WTC11 (cell line): ENCODE results near the gene EHBP1. TPM values are rescaled to one million over a fixed set of nuclear protein-coding genes. Genes with fewer than 3 reads are reported as not detected.
"Not testable (repeated sequence)": the region's sequence is repeated elsewhere in the genome, so short reads cannot be mapped to it uniquely, and the experiment has no call there.

Source experiments
- ATAC-seq: fragments of 200-7000 bp; cut with Tn5 transposase; 2 replicates; pipeline ENCODE4 v1.10.0; 2021; ENCODE audit warnings: mild to moderate bottlenecking, moderate library complexity
- CTCF ChIA-PET: fragments of 300-600 bp; sonication (Branson Sonifier 250); formaldehyde crosslinking; loops from one replicate; lab custom pipeline; 2021; ENCODE audit warnings: antibody characterized with exemption; lab: Charles Lee
- POLR2A ChIA-PET: fragments of 350-600 bp; sonication (Branson Sonifier 250); formaldehyde crosslinking; loops from one replicate; lab custom pipeline; 2021; ENCODE audit warnings: antibody characterized with exemption; lab: Charles Lee
- DNase-seq: peaks from one replicate; pipeline ENCODE4 v3.0.0; 2021; ENCODE audit warnings: low spot score
- H3K27ac Mint-ChIP-seq: 2 replicates; pipeline ENCODE4 v1.8.0; 2021; ENCODE audit warnings: mixed read lengths
- H3K27me3 Mint-ChIP-seq: 2 replicates; pipeline ENCODE4 v1.8.0; 2021; ENCODE audit warnings: low read depth, mild to moderate bottlenecking, moderate library complexity, mixed read lengths
- H3K36me3 Mint-ChIP-seq: 2 replicates; pipeline ENCODE4 v1.8.0; 2021; ENCODE audit warnings: mixed read lengths
- H3K4me1 Mint-ChIP-seq: 2 replicates; pipeline ENCODE4 v1.8.0; 2022; ENCODE audit warnings: mixed read lengths
- H3K4me3 Mint-ChIP-seq: 2 replicates; pipeline ENCODE4 v1.8.0; 2021; ENCODE audit warnings: mild to moderate bottlenecking, moderate library complexity, mixed read lengths
- H3K9me3 Mint-ChIP-seq: 2 replicates; pipeline ENCODE4 v1.8.0; 2021; ENCODE audit warnings: mixed read lengths
- GRHL2 ChIP-seq: fragments of 250-450 bp; sonication (Bioruptor Pico); IDR thresholded peaks from 2 replicates; pipeline ENCODE4 v1.8.0; 2022; ENCODE audit warnings: mild to moderate bottlenecking, moderate library complexity; ENCODE audit not compliant: insufficient replicate concordance, severe bottlenecking
- GTF2I ChIP-seq: fragments of 250-450 bp; sonication (Bioruptor Pico); conservative IDR thresholded peaks from 2 replicates; pipeline ENCODE4 v1.4.0; 2021; ENCODE audit warnings: mild to moderate bottlenecking
- MXD4 ChIP-seq: fragments of 250-450 bp; sonication (Bioruptor Pico); IDR thresholded peaks from 2 replicates; pipeline ENCODE4 v1.8.0; 2021; ENCODE audit warnings: mild to moderate bottlenecking, moderate library complexity, borderline replicate concordance
- NFE2L1 ChIP-seq: sonication (generic); formaldehyde crosslinking; IDR thresholded peaks from 2 replicates; pipeline ENCODE4 v1.8.1; 2023; ENCODE audit warnings: missing genetic modification reagents
- NFYB ChIP-seq: sonication (generic); formaldehyde crosslinking; conservative IDR thresholded peaks from 2 replicates; pipeline ENCODE4 v1.8.0; 2022; ENCODE audit warnings: low read depth, missing genetic modification reagents
- NR2C2 ChIP-seq: sonication (generic); formaldehyde crosslinking; IDR thresholded peaks from 2 replicates; pipeline ENCODE4 v1.8.0; 2022; ENCODE audit warnings: mild to moderate bottlenecking, missing genetic modification reagents
- SMAD4 ChIP-seq: sonication (generic); formaldehyde crosslinking; IDR thresholded peaks from 2 replicates; pipeline ENCODE4 v1.8.0; 2022; ENCODE audit warnings: mild to moderate bottlenecking, missing genetic modification reagents
- SOX15 ChIP-seq: fragments of 250-450 bp; sonication (Bioruptor Pico); IDR thresholded peaks from 2 replicates; pipeline ENCODE4 v1.9.0; 2021; ENCODE audit warnings: mild to moderate bottlenecking
- ZNF219 ChIP-seq: sonication (generic); formaldehyde crosslinking; IDR thresholded peaks from 2 replicates; pipeline ENCODE4 v1.8.0; 2023; ENCODE audit warnings: missing genetic modification reagents, mild to moderate bottlenecking, borderline replicate concordance
- ZNF416 ChIP-seq: fragments of 250-450 bp; sonication (Bioruptor Pico); IDR thresholded peaks from 2 replicates; pipeline ENCODE4 v1.9.0; 2021; ENCODE audit warnings: mild to moderate bottlenecking, inconsistent platforms
- total RNA-seq: library from RNA; stranded (reverse); gene quantifications from 3 replicates; pipeline ENCODE4 v1.2.3, GENCODE V29; 2021
- TF ChIP-seq, protein P1 (sequence below): sonication (generic); formaldehyde crosslinking; IDR thresholded peaks from 2 replicates; pipeline ENCODE4 v1.8.0; 2022; ENCODE audit warnings: missing genetic modification reagents
- TF ChIP-seq, protein P2 (sequence below): fragments of 200-600 bp; IDR thresholded peaks from 2 replicates; pipeline ENCODE4 v1.8.0; 2022; ENCODE audit warnings: antibody characterized with exemption
- TF ChIP-seq, protein P3 (sequence below): sonication (generic); formaldehyde crosslinking; IDR thresholded peaks from 2 replicates; pipeline ENCODE4 v1.8.1; 2022; ENCODE audit warnings: mild to moderate bottlenecking, missing genetic modification reagents, moderate library complexity, borderline replicate concordance

Gene EHBP1
- total RNA-seq, 1 experiment from 2014 or later = 36.4 TPM

DNA sequence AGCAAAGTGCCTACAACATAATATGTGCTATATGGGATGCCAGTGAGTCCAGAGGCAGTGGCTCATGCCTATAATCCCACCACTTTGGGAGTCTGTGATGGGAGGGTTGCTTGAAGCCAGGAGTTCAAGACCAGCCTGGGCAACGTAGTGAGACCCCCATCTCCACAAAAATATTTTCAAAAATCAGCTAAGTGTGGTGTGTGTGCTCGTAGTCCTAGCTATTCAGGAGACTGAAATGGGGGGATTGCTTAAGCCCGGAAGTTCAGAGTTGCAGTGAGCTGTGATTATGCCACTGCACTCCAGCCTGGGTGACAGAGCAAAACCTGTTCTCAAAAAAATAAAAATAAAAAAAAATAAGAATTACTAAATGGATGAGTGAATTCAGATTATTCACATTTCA, 368.5 kb downstream of the EHBP1 start:
- CTCF ChIA-PET = no interaction called here
- H3K4me1 Mint-ChIP-seq = no peaks in the 10 kb centered on the region
- ATAC-seq = no peak
- no peak overlapping the region for H3K4me3 Mint-ChIP-seq
- H3K27ac Mint-ChIP-seq = no peak overlapping the region
- no peak for TF ChIP-seq SMAD4 (CRISPR knock-in tag)
- no peak for TF ChIP-seq NFYB (CRISPR knock-in tag)
- TF ChIP-seq, protein P1, sequence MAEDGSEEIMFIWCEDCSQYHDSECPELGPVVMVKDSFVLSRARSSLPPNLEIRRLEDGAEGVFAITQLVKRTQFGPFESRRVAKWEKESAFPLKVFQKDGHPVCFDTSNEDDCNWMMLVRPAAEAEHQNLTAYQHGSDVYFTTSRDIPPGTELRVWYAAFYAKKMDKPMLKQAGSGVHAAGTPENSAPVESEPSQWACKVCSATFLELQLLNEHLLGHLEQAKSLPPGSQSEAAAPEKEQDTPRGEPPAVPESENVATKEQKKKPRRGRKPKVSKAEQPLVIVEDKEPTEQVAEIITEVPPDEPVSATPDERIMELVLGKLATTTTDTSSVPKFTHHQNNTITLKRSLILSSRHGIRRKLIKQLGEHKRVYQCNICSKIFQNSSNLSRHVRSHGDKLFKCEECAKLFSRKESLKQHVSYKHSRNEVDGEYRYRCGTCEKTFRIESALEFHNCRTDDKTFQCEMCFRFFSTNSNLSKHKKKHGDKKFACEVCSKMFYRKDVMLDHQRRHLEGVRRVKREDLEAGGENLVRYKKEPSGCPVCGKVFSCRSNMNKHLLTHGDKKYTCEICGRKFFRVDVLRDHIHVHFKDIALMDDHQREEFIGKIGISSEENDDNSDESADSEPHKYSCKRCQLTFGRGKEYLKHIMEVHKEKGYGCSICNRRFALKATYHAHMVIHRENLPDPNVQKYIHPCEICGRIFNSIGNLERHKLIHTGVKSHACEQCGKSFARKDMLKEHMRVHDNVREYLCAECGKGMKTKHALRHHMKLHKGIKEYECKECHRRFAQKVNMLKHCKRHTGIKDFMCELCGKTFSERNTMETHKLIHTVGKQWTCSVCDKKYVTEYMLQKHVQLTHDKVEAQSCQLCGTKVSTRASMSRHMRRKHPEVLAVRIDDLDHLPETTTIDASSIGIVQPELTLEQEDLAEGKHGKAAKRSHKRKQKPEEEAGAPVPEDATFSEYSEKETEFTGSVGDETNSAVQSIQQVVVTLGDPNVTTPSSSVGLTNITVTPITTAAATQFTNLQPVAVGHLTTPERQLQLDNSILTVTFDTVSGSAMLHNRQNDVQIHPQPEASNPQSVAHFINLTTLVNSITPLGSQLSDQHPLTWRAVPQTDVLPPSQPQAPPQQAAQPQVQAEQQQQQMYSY (CRISPR knock-in tag) = no peak
- TF ChIP-seq SOX15 (CRISPR knock-in tag) = no peak
- TF ChIP-seq ZNF219 (CRISPR knock-in tag) = no peak
- no peak for TF ChIP-seq ZNF416 (CRISPR knock-in tag)
- no peak for TF ChIP-seq GTF2I
- no peaks in the 10 kb centered on the region for H3K36me3 Mint-ChIP-seq
- peaks cover 8% of the 10 kb centered on the region for H3K27me3 Mint-ChIP-seq
- DNase-seq = no peak
- H3K9me3 Mint-ChIP-seq = peaks cover 4% of the 10 kb centered on the region
- POLR2A ChIA-PET = no interaction called here

DNA sequence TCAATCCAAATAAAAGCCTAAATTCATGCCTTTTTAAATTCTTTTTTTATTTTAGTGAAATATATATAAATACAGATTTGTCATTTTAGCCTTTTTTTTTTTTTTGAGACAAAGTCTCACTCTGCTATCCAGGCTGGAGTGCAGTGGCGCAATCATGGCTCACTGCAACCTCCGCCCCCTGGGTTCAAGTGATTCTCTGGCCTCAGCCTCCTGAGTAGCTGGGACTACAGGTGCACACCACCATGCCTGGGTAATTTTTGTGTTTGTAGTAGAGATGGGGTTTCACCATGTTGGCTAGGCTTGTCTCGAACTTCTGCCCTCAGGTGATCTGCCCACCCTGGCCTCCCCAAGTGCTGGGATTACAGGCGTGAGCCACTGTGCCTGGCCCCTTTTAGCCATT, 368.9 kb downstream of the EHBP1 start:
- H3K9me3 Mint-ChIP-seq, DNase-seq, H3K36me3 Mint-ChIP-seq, ATAC-seq, CTCF ChIA-PET, H3K27ac Mint-ChIP-seq, H3K27me3 Mint-ChIP-seq, POLR2A ChIA-PET, H3K4me3 Mint-ChIP-seq, H3K4me1 Mint-ChIP-seq: not testable (repeated sequence)

DNA sequence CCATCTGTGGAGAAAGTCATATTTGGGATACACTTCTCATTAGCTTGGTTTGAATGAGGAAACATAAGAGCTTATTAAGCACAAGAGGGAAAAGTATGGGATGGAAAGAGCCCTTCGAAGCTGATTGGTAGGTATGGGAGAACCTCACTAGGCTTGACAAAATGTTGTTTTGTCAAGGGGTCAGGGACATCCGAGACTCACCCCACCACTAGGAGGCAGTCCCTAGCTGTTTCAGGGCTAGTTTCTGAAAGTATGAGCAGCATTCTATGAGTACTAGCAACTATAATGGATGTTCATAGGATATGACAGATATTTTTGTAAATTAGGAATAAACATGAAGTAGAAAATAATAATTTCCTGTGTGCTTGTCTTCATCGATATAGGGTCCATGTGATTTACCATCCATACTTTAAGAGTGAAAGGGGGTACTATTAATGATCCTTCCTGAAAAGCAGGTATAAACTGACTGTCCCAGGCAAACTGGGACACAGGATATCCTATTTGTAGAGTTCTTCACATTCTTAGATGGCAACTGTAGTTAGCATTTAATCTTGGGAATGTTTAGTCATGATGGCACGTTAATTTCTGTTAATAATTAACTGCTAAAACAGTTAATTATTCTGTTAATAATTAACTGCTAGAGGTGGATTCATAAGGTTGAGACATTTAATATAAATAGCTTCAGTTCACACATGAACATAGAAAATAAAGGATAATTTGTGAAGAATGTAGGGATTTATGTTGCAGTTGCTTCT, 373.5 kb downstream of the EHBP1 start:
- Mint-ChIP-seq H3K9me3 (no peaks in the 10 kb centered on the region), H3K4me3 (no peak overlapping the region), H3K27ac (no peak overlapping the region), H3K4me1 (peaks cover 4% of the 10 kb centered on the region)
- ATAC-seq = peak; percentile 92
- ChIA-PET POLR2A (no interaction called here), CTCF (interaction anchor here (0.5 to 2.1 kb wide), 13 partner anchors 8 to 730 kb away, joined by 3 to 8 read pairs (median 4); no protein-coding TSS in a partner anchor)
- no peak for TF ChIP-seq MXD4 (CRISPR knock-in tag)
- TF ChIP-seq, protein P2, sequence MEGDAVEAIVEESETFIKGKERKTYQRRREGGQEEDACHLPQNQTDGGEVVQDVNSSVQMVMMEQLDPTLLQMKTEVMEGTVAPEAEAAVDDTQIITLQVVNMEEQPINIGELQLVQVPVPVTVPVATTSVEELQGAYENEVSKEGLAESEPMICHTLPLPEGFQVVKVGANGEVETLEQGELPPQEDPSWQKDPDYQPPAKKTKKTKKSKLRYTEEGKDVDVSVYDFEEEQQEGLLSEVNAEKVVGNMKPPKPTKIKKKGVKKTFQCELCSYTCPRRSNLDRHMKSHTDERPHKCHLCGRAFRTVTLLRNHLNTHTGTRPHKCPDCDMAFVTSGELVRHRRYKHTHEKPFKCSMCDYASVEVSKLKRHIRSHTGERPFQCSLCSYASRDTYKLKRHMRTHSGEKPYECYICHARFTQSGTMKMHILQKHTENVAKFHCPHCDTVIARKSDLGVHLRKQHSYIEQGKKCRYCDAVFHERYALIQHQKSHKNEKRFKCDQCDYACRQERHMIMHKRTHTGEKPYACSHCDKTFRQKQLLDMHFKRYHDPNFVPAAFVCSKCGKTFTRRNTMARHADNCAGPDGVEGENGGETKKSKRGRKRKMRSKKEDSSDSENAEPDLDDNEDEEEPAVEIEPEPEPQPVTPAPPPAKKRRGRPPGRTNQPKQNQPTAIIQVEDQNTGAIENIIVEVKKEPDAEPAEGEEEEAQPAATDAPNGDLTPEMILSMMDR = peak; percentile 68
- TF ChIP-seq, protein P3, sequence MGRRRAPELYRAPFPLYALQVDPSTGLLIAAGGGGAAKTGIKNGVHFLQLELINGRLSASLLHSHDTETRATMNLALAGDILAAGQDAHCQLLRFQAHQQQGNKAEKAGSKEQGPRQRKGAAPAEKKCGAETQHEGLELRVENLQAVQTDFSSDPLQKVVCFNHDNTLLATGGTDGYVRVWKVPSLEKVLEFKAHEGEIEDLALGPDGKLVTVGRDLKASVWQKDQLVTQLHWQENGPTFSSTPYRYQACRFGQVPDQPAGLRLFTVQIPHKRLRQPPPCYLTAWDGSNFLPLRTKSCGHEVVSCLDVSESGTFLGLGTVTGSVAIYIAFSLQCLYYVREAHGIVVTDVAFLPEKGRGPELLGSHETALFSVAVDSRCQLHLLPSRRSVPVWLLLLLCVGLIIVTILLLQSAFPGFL (CRISPR knock-in tag) = no peak
- TF ChIP-seq, all 79 proteins: peak for 1
- Mint-ChIP-seq H3K36me3 (no peaks in the 10 kb centered on the region), H3K27me3 (no peaks in the 10 kb centered on the region)
- peak; percentile 72 for DNase-seq

DNA sequence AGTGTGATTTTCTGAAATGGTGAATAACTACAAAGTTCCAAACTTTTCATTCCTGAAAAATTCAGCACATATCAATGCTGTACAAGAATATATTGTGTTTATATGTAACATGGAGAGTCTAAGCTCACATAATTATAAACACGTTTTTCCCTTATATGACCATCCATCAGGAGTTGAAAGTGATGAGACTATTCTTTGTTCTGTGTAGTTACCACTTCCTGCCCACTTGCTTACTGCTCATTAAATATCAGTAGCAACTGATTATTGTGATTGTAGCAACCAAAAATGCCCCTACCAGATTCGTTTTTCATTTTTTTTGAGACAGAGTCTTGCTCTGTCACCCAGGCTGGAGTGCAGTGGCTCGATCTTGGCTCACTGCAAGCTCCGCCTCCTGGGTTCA, 375.9 kb downstream of the EHBP1 start:
- Mint-ChIP-seq H3K9me3 (no peaks in the 10 kb centered on the region), H3K36me3 (no peaks in the 10 kb centered on the region), H3K27ac (no peak overlapping the region), H3K27me3 (no peaks in the 10 kb centered on the region; the same call in 1 of the 2 replicates), H3K4me1 (peaks cover 4% of the 10 kb centered on the region), H3K4me3 (no peak overlapping the region)
- CTCF ChIA-PET = no interaction called here
- no peak for ATAC-seq
- DNase-seq = no peak
- POLR2A ChIA-PET = no interaction called here
- no peak for TF ChIP-seq NR2C2 (CRISPR knock-in tag)
- TF ChIP-seq NFE2L1 = no peak
- TF ChIP-seq GTF2I = no peak
- TF ChIP-seq GRHL2 (CRISPR knock-in tag) = no peak
